ENCODE results near the gene ROBO2.

ROBO2 gene

GRCh38 chr3:77052733-77053670 lies 13.1 kb downstream of the ROBO2 start:
- Histone ChIP-seq H3K9me3 (ENCODE audit: control insufficient read depth, insufficient read depth, low read length) (no peaks in the 10 kb centered on the region), H3K4me1 (ENCODE audit: control insufficient read depth, insufficient read depth, low read length) (no peaks in the 10 kb centered on the region), H3K27me3 (ENCODE audit: control insufficient read depth, insufficient read depth, low read length) (no peaks in the 10 kb centered on the region), H3K9ac (ENCODE audit: low read depth, low read length) (no peak overlapping the region), H3K4me3 (ENCODE audit: low read depth, low read length) (no peak overlapping the region), H3K36me3 (ENCODE audit: control insufficient read depth, insufficient read depth, low read length) (no peaks in the 10 kb centered on the region)

- H3K9me3 ChIP-seq (ENCODE audit: control insufficient read depth, insufficient read depth, low read length), result no peaks in the 10 kb centered on the region
- H3K36me3 ChIP-seq (ENCODE audit: control insufficient read depth, insufficient read depth, low read length), result no peaks in the 10 kb centered on the region
- H3K4me3 ChIP-seq (ENCODE audit: low read depth, low read length), result no peak overlapping the region
- H3K9ac ChIP-seq (ENCODE audit: low read depth, low read length), result no peak overlapping the region
- H3K27me3 ChIP-seq (ENCODE audit: control insufficient read depth, insufficient read depth, low read length), result no peaks in the 10 kb centered on the region
- no peaks in the 10 kb centered on the region for H3K4me1 ChIP-seq (ENCODE audit: control insufficient read depth, insufficient read depth, low read length)
Measured at GRCh38 chr3:77053795-77054194, 13.9 kb downstream of the ROBO2 start.

GRCh38 chr3:77055841-77056341 lies 16.0 kb downstream of the ROBO2 start:
- Histone ChIP-seq H3K4me1 (ENCODE audit: control insufficient read depth, insufficient read depth, low read length) (no peaks in the 10 kb centered on the region), H3K4me3 (ENCODE audit: low read depth, low read length) (no peak overlapping the region), H3K9me3 (ENCODE audit: control insufficient read depth, insufficient read depth, low read length) (no peaks in the 10 kb centered on the region), H3K9ac (ENCODE audit: low read depth, low read length) (no peak overlapping the region), H3K27me3 (ENCODE audit: control insufficient read depth, insufficient read depth, low read length) (no peaks in the 10 kb centered on the region), H3K36me3 (ENCODE audit: control insufficient read depth, insufficient read depth, low read length) (no peaks in the 10 kb centered on the region)

GRCh38 chr3:77059354-77059753 lies 19.5 kb downstream of the ROBO2 start:
- no peaks in the 10 kb centered on the region for H3K36me3 ChIP-seq (ENCODE audit: control insufficient read depth, insufficient read depth, low read length)
- no peak overlapping the region for H3K9ac ChIP-seq (ENCODE audit: low read depth, low read length)
- H3K27me3 ChIP-seq (ENCODE audit: control insufficient read depth, insufficient read depth, low read length), result no peaks in the 10 kb centered on the region
- no peaks in the 10 kb centered on the region for H3K4me1 ChIP-seq (ENCODE audit: control insufficient read depth, insufficient read depth, low read length)
- H3K9me3 ChIP-seq (ENCODE audit: control insufficient read depth, insufficient read depth, low read length), result no peaks in the 10 kb centered on the region
- no peak overlapping the region for H3K4me3 ChIP-seq (ENCODE audit: low read depth, low read length)

- Histone ChIP-seq H3K4me1 (ENCODE audit: control insufficient read depth, insufficient read depth, low read length) (no peaks in the 10 kb centered on the region), H3K9ac (ENCODE audit: low read depth, low read length) (no peak overlapping the region), H3K9me3 (ENCODE audit: control insufficient read depth, insufficient read depth, low read length) (no peaks in the 10 kb centered on the region), H3K27me3 (ENCODE audit: control insufficient read depth, insufficient read depth, low read length) (no peaks in the 10 kb centered on the region), H3K36me3 (ENCODE audit: control insufficient read depth, insufficient read depth, low read length) (no peaks in the 10 kb centered on the region), H3K4me3 (ENCODE audit: low read depth, low read length) (no peak overlapping the region)
Measured at GRCh38 chr3:77063423-77063822, 23.5 kb downstream of the ROBO2 start.

- Histone ChIP-seq H3K9me3 (ENCODE audit: control insufficient read depth, insufficient read depth, low read length) (no peaks in the 10 kb centered on the region), H3K9ac (ENCODE audit: low read depth, low read length) (no peak overlapping the region), H3K4me1 (ENCODE audit: control insufficient read depth, insufficient read depth, low read length) (no peaks in the 10 kb centered on the region), H3K27me3 (ENCODE audit: control insufficient read depth, insufficient read depth, low read length) (no peaks in the 10 kb centered on the region), H3K4me3 (ENCODE audit: low read depth, low read length) (no peak overlapping the region), H3K36me3 (ENCODE audit: control insufficient read depth, insufficient read depth, low read length) (no peaks in the 10 kb centered on the region)
Measured at GRCh38 chr3:77065750-77066149, 25.9 kb downstream of the ROBO2 start.

GRCh38 chr3:77066829-77067228 lies 26.9 kb downstream of the ROBO2 start:
- Histone ChIP-seq H3K27me3 (ENCODE audit: control insufficient read depth, insufficient read depth, low read length) (no peaks in the 10 kb centered on the region), H3K9me3 (ENCODE audit: control insufficient read depth, insufficient read depth, low read length) (no peaks in the 10 kb centered on the region), H3K4me3 (ENCODE audit: low read depth, low read length) (no peak overlapping the region), H3K9ac (ENCODE audit: low read depth, low read length) (no peak overlapping the region), H3K36me3 (ENCODE audit: control insufficient read depth, insufficient read depth, low read length) (no peaks in the 10 kb centered on the region), H3K4me1 (ENCODE audit: control insufficient read depth, insufficient read depth, low read length) (peaks cover 5% of the 10 kb centered on the region)

GRCh38 chr3:77068808-77069207 lies 28.9 kb downstream of the ROBO2 start:
- no peak overlapping the region for H3K9ac ChIP-seq (ENCODE audit: low read depth, low read length)
- no peak overlapping the region for H3K4me3 ChIP-seq (ENCODE audit: low read depth, low read length)
- H3K27me3 ChIP-seq (ENCODE audit: control insufficient read depth, insufficient read depth, low read length), result no peaks in the 10 kb centered on the region
- no peaks in the 10 kb centered on the region for H3K36me3 ChIP-seq (ENCODE audit: control insufficient read depth, insufficient read depth, low read length)
- no peaks in the 10 kb centered on the region for H3K9me3 ChIP-seq (ENCODE audit: control insufficient read depth, insufficient read depth, low read length)
- H3K4me1 ChIP-seq (ENCODE audit: control insufficient read depth, insufficient read depth, low read length), result peaks cover 8% of the 10 kb centered on the region

GRCh38 chr3:77071364-77071763 lies 31.5 kb downstream of the ROBO2 start:
- H3K4me1 ChIP-seq (ENCODE audit: control insufficient read depth, insufficient read depth, low read length), result peaks cover 8% of the 10 kb centered on the region
- H3K9me3 ChIP-seq (ENCODE audit: control insufficient read depth, insufficient read depth, low read length), result no peaks in the 10 kb centered on the region
- no peaks in the 10 kb centered on the region for H3K27me3 ChIP-seq (ENCODE audit: control insufficient read depth, insufficient read depth, low read length)
- H3K9ac ChIP-seq (ENCODE audit: low read depth, low read length), result no peak overlapping the region
- H3K36me3 ChIP-seq (ENCODE audit: control insufficient read depth, insufficient read depth, low read length), result no peaks in the 10 kb centered on the region
- H3K4me3 ChIP-seq (ENCODE audit: low read depth, low read length), result no peak overlapping the region

GRCh38 chr3:77071809-77072208 lies 31.9 kb downstream of the ROBO2 start:
- Histone ChIP-seq H3K9me3 (ENCODE audit: control insufficient read depth, insufficient read depth, low read length) (no peaks in the 10 kb centered on the region), H3K4me1 (ENCODE audit: control insufficient read depth, insufficient read depth, low read length) (peaks cover 8% of the 10 kb centered on the region), H3K4me3 (ENCODE audit: low read depth, low read length) (no peak overlapping the region), H3K27me3 (ENCODE audit: control insufficient read depth, insufficient read depth, low read length) (no peaks in the 10 kb centered on the region), H3K9ac (ENCODE audit: low read depth, low read length) (no peak overlapping the region), H3K36me3 (ENCODE audit: control insufficient read depth, insufficient read depth, low read length) (no peaks in the 10 kb centered on the region)

- Histone ChIP-seq H3K27me3 (ENCODE audit: control insufficient read depth, insufficient read depth, low read length) (no peaks in the 10 kb centered on the region), H3K9ac (ENCODE audit: low read depth, low read length) (no peak overlapping the region), H3K4me1 (ENCODE audit: control insufficient read depth, insufficient read depth, low read length) (peaks cover 8% of the 10 kb centered on the region), H3K4me3 (ENCODE audit: low read depth, low read length) (no peak overlapping the region), H3K9me3 (ENCODE audit: control insufficient read depth, insufficient read depth, low read length) (no peaks in the 10 kb centered on the region), H3K36me3 (ENCODE audit: control insufficient read depth, insufficient read depth, low read length) (no peaks in the 10 kb centered on the region)
Measured at GRCh38 chr3:77072232-77072631, 32.3 kb downstream of the ROBO2 start.

GRCh38 chr3:77078279-77078678 lies 38.4 kb downstream of the ROBO2 start:
- H3K4me3 ChIP-seq (ENCODE audit: low read depth, low read length), result no peak overlapping the region
- no peaks in the 10 kb centered on the region for H3K27me3 ChIP-seq (ENCODE audit: control insufficient read depth, insufficient read depth, low read length)
- H3K9ac ChIP-seq (ENCODE audit: low read depth, low read length), result no peak overlapping the region
- H3K9me3 ChIP-seq (ENCODE audit: control insufficient read depth, insufficient read depth, low read length), result no peaks in the 10 kb centered on the region
- no peaks in the 10 kb centered on the region for H3K36me3 ChIP-seq (ENCODE audit: control insufficient read depth, insufficient read depth, low read length)
- H3K4me1 ChIP-seq (ENCODE audit: control insufficient read depth, insufficient read depth, low read length), result peaks cover 17% of the 10 kb centered on the region

Data from iPS-15b (cell line).